ENCODE measurements around the gene LRBA. TPM values are rescaled to one million over a fixed set of nuclear protein-coding genes. Genes with fewer than 3 reads are reported as not detected.

The LRBA gene
- polyA plus RNA-seq, 1 of the 3 experiments (the other 2 are of a cell fraction) = 11.4 TPM

DNA sequence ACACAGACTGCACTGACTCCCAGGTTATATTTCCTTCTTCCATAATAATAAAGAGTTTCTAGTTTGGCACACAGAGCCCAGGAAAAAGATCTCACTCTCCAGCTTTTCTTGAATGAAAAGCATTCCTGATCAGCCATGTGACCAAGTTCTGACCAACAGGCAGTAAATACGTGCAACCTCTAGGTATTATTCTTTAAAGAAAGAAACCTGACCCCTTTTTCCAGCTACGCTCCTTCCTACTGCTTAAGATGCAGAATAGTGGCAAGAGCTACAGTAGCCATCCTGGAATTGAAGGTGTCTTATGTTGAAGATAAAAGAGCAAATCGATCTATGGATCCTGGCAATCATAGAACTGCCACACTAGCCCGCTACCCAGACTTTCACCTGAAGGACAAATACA is 76.7 kb downstream of the LRBA start:
- H3K9ac ChIP-seq = no peak overlapping the region
- peaks cover 7% of the 10 kb centered on the region for H3F3A ChIP-seq (replicated peaks; ENCODE audit: insufficient read depth)
- H3K4me3 ChIP-seq (ENCODE audit: low read depth in 2 of 2, low read length in 1 of 2) = no peak overlapping the region
- TF ChIP-seq YY1 (IDR thresholded peaks at IDR 0.05; ENCODE audit: low read depth) (no peak), POLR2AphosphoS5 (IDR thresholded peaks at IDR 0.05; ENCODE audit: low read depth, low read length) (no peak), JUND (IDR thresholded peaks at IDR 0.05) (no peak), RCOR1 (IDR thresholded peaks at IDR 0.05; ENCODE audit: low read length) (no peak), TCF12 (IDR thresholded peaks at IDR 0.05) (no peak), FOXM1 (IDR thresholded peaks at IDR 0.05; ENCODE audit: low read depth) (no peak), FOXJ3 (CRISPR knock-in tag; IDR thresholded peaks at IDR 0.05) (no peak), MXI1 (IDR thresholded peaks at IDR 0.05; ENCODE audit: low read depth, low read length) (no peak), RFX5 (IDR thresholded peaks at IDR 0.05; ENCODE audit: low read length) (no peak), GATA2 (CRISPR knock-in tag; IDR thresholded peaks at IDR 0.05) (no peak)
- TF ChIP-seq, protein P1, sequence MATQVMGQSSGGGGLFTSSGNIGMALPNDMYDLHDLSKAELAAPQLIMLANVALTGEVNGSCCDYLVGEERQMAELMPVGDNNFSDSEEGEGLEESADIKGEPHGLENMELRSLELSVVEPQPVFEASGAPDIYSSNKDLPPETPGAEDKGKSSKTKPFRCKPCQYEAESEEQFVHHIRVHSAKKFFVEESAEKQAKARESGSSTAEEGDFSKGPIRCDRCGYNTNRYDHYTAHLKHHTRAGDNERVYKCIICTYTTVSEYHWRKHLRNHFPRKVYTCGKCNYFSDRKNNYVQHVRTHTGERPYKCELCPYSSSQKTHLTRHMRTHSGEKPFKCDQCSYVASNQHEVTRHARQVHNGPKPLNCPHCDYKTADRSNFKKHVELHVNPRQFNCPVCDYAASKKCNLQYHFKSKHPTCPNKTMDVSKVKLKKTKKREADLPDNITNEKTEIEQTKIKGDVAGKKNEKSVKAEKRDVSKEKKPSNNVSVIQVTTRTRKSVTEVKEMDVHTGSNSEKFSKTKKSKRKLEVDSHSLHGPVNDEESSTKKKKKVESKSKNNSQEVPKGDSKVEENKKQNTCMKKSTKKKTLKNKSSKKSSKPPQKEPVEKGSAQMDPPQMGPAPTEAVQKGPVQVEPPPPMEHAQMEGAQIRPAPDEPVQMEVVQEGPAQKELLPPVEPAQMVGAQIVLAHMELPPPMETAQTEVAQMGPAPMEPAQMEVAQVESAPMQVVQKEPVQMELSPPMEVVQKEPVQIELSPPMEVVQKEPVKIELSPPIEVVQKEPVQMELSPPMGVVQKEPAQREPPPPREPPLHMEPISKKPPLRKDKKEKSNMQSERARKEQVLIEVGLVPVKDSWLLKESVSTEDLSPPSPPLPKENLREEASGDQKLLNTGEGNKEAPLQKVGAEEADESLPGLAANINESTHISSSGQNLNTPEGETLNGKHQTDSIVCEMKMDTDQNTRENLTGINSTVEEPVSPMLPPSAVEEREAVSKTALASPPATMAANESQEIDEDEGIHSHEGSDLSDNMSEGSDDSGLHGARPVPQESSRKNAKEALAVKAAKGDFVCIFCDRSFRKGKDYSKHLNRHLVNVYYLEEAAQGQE (IDR thresholded peaks at IDR 0.05; ENCODE audit: low read depth, low read length) = no peak
- TF ChIP-seq, protein P2, sequence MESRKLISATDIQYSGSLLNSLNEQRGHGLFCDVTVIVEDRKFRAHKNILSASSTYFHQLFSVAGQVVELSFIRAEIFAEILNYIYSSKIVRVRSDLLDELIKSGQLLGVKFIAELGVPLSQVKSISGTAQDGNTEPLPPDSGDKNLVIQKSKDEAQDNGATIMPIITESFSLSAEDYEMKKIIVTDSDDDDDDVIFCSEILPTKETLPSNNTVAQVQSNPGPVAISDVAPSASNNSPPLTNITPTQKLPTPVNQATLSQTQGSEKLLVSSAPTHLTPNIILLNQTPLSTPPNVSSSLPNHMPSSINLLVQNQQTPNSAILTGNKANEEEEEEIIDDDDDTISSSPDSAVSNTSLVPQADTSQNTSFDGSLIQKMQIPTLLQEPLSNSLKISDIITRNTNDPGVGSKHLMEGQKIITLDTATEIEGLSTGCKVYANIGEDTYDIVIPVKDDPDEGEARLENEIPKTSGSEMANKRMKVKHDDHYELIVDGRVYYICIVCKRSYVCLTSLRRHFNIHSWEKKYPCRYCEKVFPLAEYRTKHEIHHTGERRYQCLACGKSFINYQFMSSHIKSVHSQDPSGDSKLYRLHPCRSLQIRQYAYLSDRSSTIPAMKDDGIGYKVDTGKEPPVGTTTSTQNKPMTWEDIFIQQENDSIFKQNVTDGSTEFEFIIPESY (IDR thresholded peaks at IDR 0.05; ENCODE audit: borderline replicate concordance, low read depth) = no peak
- no peak overlapping the region for H3K4me2 ChIP-seq
- no peaks in the 10 kb centered on the region for H4K20me1 ChIP-seq (ENCODE audit: insufficient read depth)
- DNase-seq = no peak
- H3K36me3 ChIP-seq (replicated peaks in 1 of 2; ENCODE audit: control insufficient read depth in 1 of 2, insufficient read depth in 2 of 2, low read length in 1 of 2) = no peaks in the 10 kb centered on the region
- H3K27me3 ChIP-seq (ENCODE audit: insufficient read depth) = no peaks in the 10 kb centered on the region
- ChIA-PET POLR2A (no interaction called here), CTCF (interaction anchor here (1.1 to 1.3 kb wide), 2 partner anchors 9 to 22 kb away, joined by 3 read pairs; no protein-coding TSS in a partner anchor)
- WGBS (ENCODE audit: low lambda C conversion rate) = 90% methylated on average over 4 of the region's 4 CpGs
- H3K4me1 ChIP-seq (ENCODE audit: control insufficient read depth in 1 of 2, insufficient read depth in 2 of 2, low read depth in 1 of 2, low read length in 1 of 2) = no peaks in the 10 kb centered on the region; a peak in 2 of 4 replicates
- H3K27ac ChIP-seq (ENCODE audit: low read depth in 2 of 2, low read length in 1 of 2) = no peak overlapping the region
- H3K9me3 ChIP-seq = no peaks in the 10 kb centered on the region
- no peak overlapping the region for H2AFZ ChIP-seq (ENCODE audit: low read depth)
- H3K9me2 ChIP-seq = no peaks in the 10 kb centered on the region
- H3K79me2 ChIP-seq (ENCODE audit: insufficient read depth) = no peaks in the 10 kb centered on the region

DNA sequence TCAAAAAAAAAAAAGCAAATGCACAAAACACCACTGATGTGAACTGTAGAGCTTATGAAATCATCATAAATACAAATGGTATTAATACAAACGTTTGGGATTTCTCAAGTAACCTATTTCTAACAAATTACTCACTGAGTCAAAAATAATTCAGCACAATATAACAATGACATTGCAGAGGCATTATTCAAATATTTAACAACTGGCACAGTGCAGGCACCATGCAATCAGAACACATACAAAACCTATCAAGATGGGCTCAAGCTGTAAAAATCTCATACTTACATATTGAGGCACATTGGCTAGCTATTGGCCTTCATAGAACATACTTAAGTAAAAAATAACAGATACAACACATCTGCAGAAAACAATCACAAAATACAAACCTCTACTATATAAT is 81.1 kb downstream of the LRBA start:
- no peak for DNase-seq
- H3K9me2 ChIP-seq = no peaks in the 10 kb centered on the region
- no peaks in the 10 kb centered on the region for H3K36me3 ChIP-seq (replicated peaks in 1 of 2; ENCODE audit: control insufficient read depth in 1 of 2, insufficient read depth in 2 of 2, low read length in 1 of 2)
- peaks cover 6% of the 10 kb centered on the region for H3F3A ChIP-seq (replicated peaks; ENCODE audit: insufficient read depth)
- H2AFZ ChIP-seq (ENCODE audit: low read depth) = no peak overlapping the region
- no peak overlapping the region for H3K4me3 ChIP-seq (ENCODE audit: low read depth in 2 of 2, low read length in 1 of 2)
- CTCF ChIA-PET = no interaction called here
- H3K4me2 ChIP-seq = no peak overlapping the region
- H3K9me3 ChIP-seq = no peaks in the 10 kb centered on the region
- H3K27ac ChIP-seq (ENCODE audit: low read depth in 2 of 2, low read length in 1 of 2) = no peak overlapping the region
- no peak overlapping the region for H3K9ac ChIP-seq
- no peaks in the 10 kb centered on the region; a peak in 2 of 4 replicates for H3K4me1 ChIP-seq (ENCODE audit: control insufficient read depth in 1 of 2, insufficient read depth in 2 of 2, low read depth in 1 of 2, low read length in 1 of 2)
- WGBS (ENCODE audit: low lambda C conversion rate) = 69% methylated on average over 1 of the region's 1 CpG
- H3K79me2 ChIP-seq (ENCODE audit: insufficient read depth) = no peaks in the 10 kb centered on the region; the same call in 1 of the 2 replicates
- no peaks in the 10 kb centered on the region for H4K20me1 ChIP-seq (ENCODE audit: insufficient read depth)
- H3K27me3 ChIP-seq (ENCODE audit: insufficient read depth) = no peaks in the 10 kb centered on the region
- POLR2A ChIA-PET = no interaction called here
- TF ChIP-seq ELF1 (IDR thresholded peaks at IDR 0.05) (no peak), RCOR1 (IDR thresholded peaks at IDR 0.05; ENCODE audit: low read length) (no peak), NRF1 (IDR thresholded peaks at IDR 0.05; ENCODE audit: low read depth, low read length) (no peak), MXI1 (IDR thresholded peaks at IDR 0.05; ENCODE audit: low read depth, low read length) (no peak), FOSL2 (IDR thresholded peaks at IDR 0.05; ENCODE audit: borderline replicate concordance, low read depth) (no peak), POLR2AphosphoS5 (IDR thresholded peaks at IDR 0.05; ENCODE audit: low read depth, low read length) (no peak), MEF2A (IDR thresholded peaks at IDR 0.05; ENCODE audit: borderline replicate concordance, low read depth) (no peak), GABPA (IDR thresholded peaks at IDR 0.05; ENCODE audit: low read depth) (no peak), CHD2 (IDR thresholded peaks at IDR 0.05; ENCODE audit: low read length, partially characterized antibody) (no peak), TAF1 (IDR thresholded peaks at IDR 0.05; ENCODE audit: borderline replicate concordance, low read depth, low read length) (no peak), NFIC (IDR thresholded peaks at IDR 0.05; ENCODE audit: borderline replicate concordance) (no peak), TCF12 (IDR thresholded peaks at IDR 0.05) (no peak), EZH2phosphoT487 (IDR thresholded peaks at IDR 0.05; ENCODE audit: borderline replicate concordance, low read depth) (no peak)
- TF ChIP-seq, protein P3, sequence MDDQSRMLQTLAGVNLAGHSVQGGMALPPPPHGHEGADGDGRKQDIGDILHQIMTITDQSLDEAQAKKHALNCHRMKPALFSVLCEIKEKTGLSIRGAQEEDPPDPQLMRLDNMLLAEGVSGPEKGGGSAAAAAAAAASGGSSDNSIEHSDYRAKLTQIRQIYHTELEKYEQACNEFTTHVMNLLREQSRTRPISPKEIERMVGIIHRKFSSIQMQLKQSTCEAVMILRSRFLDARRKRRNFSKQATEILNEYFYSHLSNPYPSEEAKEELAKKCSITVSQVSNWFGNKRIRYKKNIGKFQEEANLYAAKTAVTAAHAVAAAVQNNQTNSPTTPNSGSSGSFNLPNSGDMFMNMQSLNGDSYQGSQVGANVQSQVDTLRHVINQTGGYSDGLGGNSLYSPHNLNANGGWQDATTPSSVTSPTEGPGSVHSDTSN (IDR thresholded peaks at IDR 0.05) = no peak

Data from SK-N-SH (cell line).